Duodenal mucosa (tissue), 2 donors: ENCODE data around the gene PALM3.
"Not testable (repeated sequence)": the region's sequence is repeated elsewhere in the genome, so short reads cannot be mapped to it uniquely, and the experiment has no call there.

ENCODE experiments used
- H3K27ac ChIP-seq: one replicate; pipeline ENCODE4 v1.7.0; 2013; ENCODE audit warnings: low read depth, low read length
- H3K27me3 ChIP-seq, 2 donors: one replicate each; pipeline ENCODE4 v1.7.0; 2013; ENCODE audit warnings: low read length in 2 of 2, control low read depth in 1 of 2; ENCODE audit not compliant: insufficient read depth in 2 of 2, control insufficient read depth in 1 of 2
- H3K36me3 ChIP-seq, 2 donors: one replicate each; pipeline ENCODE4 v1.7.0; 2013; ENCODE audit warnings: low read length in 2 of 2, control low read depth in 1 of 2; ENCODE audit not compliant: insufficient read depth in 2 of 2, control insufficient read depth in 1 of 2
- H3K4me1 ChIP-seq, 2 donors: one replicate each; pipeline ENCODE4 v1.7.0; 2013; ENCODE audit warnings: low read length in 2 of 2, control low read depth in 1 of 2; ENCODE audit not compliant: insufficient read depth in 2 of 2, control insufficient read depth in 1 of 2
- H3K4me3 ChIP-seq, 2 donors: one replicate each; pipeline ENCODE4 v1.7.0; 2013; ENCODE audit warnings: low read length in 2 of 2, low read depth in 1 of 2
- H3K9ac ChIP-seq, 2 donors: one replicate each; pipeline ENCODE4 v1.7.0; 2013; ENCODE audit warnings: low read length in 2 of 2, low read depth in 1 of 2
- H3K9me3 ChIP-seq, 2 donors: one replicate each; pipeline ENCODE4 v1.7.0; 2013; ENCODE audit warnings: low read length in 2 of 2, control low read depth in 1 of 2; ENCODE audit not compliant: control insufficient read depth in 1 of 2

The PALM3 gene

GRCh38 chr19:14051980-14052379 is 9.9 kb downstream of the PALM3 start:
- no peak overlapping the region for H3K9ac ChIP-seq
- H3K9me3 ChIP-seq = no peaks in the 10 kb centered on the region
- H3K27me3 ChIP-seq = no peaks in the 10 kb centered on the region
- H3K4me1 ChIP-seq = no peaks in the 10 kb centered on the region
- H3K4me3 ChIP-seq = no peak overlapping the region
- peaks cover 0 to 8% of the 10 kb centered on the region in 2 donors for H3K36me3 ChIP-seq
- H3K27ac ChIP-seq = no peak overlapping the region

GRCh38 chr19:14050961-14051360 is 10.9 kb downstream of the PALM3 start:
- H3K4me1 ChIP-seq, H3K4me3 ChIP-seq, H3K9me3 ChIP-seq, H3K27me3 ChIP-seq, H3K9ac ChIP-seq, H3K27ac ChIP-seq: not testable (repeated sequence)
- H3K36me3 ChIP-seq = peaks cover 0 to 10% of the 10 kb centered on the region in 2 donors

- peaks cover 0 to 11% of the 10 kb centered on the region in 2 donors for H3K36me3 ChIP-seq
- no peaks in the 10 kb centered on the region for H3K27me3 ChIP-seq
- no peaks in the 10 kb centered on the region for H3K4me1 ChIP-seq
- H3K9ac ChIP-seq = no peak overlapping the region
- H3K27ac ChIP-seq = no peak overlapping the region
- no peaks in the 10 kb centered on the region for H3K9me3 ChIP-seq
- H3K4me3 ChIP-seq = no peak overlapping the region
Observed at GRCh38 chr19:14050512-14050911, 11.4 kb downstream of the PALM3 start.

DNA sequence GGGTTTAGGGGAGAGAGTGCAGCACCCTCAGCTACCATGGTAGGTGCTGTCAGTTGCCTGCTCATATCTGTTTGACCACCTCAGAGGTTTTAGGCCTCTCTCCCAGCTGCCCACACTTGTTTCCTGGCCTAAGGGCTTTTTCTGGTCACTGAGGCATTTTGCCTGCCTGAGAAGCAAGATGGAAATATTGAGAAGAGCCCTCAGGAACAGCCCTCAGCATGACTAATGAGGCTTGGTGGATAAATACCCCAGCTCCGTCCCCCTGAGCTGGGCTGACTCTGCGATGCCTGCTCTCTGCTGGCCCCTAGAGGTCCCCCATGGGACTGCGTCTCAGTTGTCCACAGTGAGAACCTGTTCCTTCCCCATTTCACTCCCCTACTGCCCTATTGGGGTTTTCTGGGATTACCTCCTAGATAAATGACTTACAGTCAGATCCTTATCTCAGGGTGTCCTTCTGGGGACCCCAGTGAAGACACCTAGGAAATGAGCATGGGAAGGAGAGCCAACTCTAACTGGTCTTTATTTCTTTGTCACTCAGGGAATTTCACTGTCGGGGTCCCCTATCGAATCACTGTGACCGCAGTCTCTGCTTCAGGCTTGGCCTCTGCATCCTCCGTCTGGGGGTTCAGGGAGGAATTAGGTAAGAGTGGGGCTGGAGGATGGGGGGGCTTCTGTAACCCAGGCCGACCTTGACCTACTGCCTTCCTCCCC is 13.3 kb downstream of the PALM3 start:
- no peaks in the 10 kb centered on the region for H3K4me1 ChIP-seq
- no peak overlapping the region for H3K27ac ChIP-seq
- H3K27me3 ChIP-seq = no peaks in the 10 kb centered on the region
- H3K4me3 ChIP-seq = no peak overlapping the region
- no peak overlapping the region for H3K9ac ChIP-seq
- no peaks in the 10 kb centered on the region for H3K9me3 ChIP-seq
- H3K36me3 ChIP-seq = peaks cover 0 to 11% of the 10 kb centered on the region in 2 donors

DNA sequence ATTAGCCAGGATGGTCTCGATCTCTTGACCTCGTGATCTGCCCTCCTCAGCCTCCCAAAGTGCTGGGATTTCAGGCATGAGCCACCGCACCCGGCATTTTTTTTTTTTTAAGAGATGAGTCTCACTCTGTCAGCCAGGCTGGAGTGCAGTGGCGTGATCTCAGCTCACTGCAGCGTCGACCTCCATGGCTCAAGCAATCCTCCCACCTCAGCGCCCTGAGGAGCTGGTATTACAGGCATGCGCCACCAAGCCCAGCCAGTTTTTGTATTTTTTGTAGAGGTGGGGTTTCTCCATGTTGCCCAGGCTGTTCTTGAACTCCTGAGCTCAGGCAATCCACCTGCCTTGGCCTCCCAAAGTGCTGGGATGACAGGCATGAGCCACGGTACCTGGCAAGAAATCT is 14.0 kb downstream of the PALM3 start:
- H3K9me3 ChIP-seq, H3K4me1 ChIP-seq, H3K9ac ChIP-seq, H3K4me3 ChIP-seq, H3K27me3 ChIP-seq, H3K27ac ChIP-seq: not testable (repeated sequence)
- H3K36me3 ChIP-seq = peaks cover 0 to 11% of the 10 kb centered on the region in 2 donors

- not testable (repeated sequence) for H3K27ac ChIP-seq, H3K9me3 ChIP-seq, H3K4me3 ChIP-seq, H3K4me1 ChIP-seq, H3K36me3 ChIP-seq, H3K9ac ChIP-seq, H3K27me3 ChIP-seq
Observed at GRCh38 chr19:14042659-14043608, 18.9 kb downstream of the PALM3 start.

DNA sequence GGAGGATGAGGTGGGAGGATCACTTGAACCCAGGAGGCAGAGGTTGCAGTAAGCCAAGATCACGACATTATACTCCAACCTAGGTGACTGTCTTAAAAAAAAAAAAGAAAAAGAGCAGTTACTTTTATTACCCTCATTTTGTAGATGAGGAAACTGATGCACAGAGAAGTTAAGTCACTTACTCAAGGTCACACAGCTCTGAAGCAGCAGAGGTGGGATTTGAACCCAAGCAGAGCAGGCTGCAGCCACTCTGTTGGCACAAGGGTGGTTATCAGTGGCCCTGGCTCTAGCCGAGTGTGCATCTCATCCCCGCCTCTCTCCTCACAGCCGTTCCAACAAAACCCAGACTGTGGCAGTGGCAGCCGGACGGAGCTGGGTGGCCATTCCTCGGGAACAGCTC is 22.7 kb downstream of the PALM3 start:
- H3K4me1 ChIP-seq = peaks cover 0 to 9% of the 10 kb centered on the region in 2 donors
- no peaks in the 10 kb centered on the region for H3K27me3 ChIP-seq
- no peak overlapping the region for H3K27ac ChIP-seq
- no peak overlapping the region for H3K9ac ChIP-seq
- H3K4me3 ChIP-seq = no peak overlapping the region
- H3K9me3 ChIP-seq = no peaks in the 10 kb centered on the region
- no peaks in the 10 kb centered on the region for H3K36me3 ChIP-seq

- no peak overlapping the region for H3K4me3 ChIP-seq
- H3K9me3 ChIP-seq = no peaks in the 10 kb centered on the region
- H3K27me3 ChIP-seq = no peaks in the 10 kb centered on the region
- no peak overlapping the region for H3K27ac ChIP-seq
- H3K4me1 ChIP-seq = no peaks in the 10 kb centered on the region
- H3K36me3 ChIP-seq = no peaks in the 10 kb centered on the region
- H3K9ac ChIP-seq = no peak overlapping the region
Observed at GRCh38 chr19:14035706-14036105, 26.2 kb downstream of the PALM3 start.

GRCh38 chr19:14035159-14035558 is 26.7 kb downstream of the PALM3 start:
- not testable (repeated sequence) for H3K36me3 ChIP-seq, H3K27ac ChIP-seq, H3K9ac ChIP-seq, H3K4me1 ChIP-seq, H3K9me3 ChIP-seq, H3K4me3 ChIP-seq, H3K27me3 ChIP-seq

DNA sequence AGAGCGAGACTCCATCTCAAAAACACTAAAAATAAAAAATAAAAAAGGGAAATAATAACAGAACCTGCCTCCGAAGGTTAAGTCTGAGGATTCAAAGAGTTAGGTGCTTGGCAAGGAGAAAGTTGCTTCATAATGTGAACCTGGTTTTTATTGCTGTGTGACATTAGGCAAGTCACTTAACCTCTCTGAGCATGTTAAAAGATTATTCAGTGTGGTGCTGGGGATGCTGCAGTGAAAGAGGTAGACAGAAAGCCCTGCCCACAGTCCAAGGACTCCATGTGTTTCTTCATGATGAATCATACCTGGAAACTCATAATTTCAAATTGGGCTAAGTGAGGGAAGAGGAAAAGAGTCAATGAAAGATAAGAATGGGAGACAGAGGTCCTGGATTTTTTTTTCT is 27.9 kb downstream of the PALM3 start:
- H3K27me3 ChIP-seq = no peaks in the 10 kb centered on the region
- H3K9ac ChIP-seq = no peak overlapping the region
- no peaks in the 10 kb centered on the region for H3K36me3 ChIP-seq
- H3K9me3 ChIP-seq = no peaks in the 10 kb centered on the region
- H3K4me1 ChIP-seq = no peaks in the 10 kb centered on the region
- no peak overlapping the region for H3K4me3 ChIP-seq
- no peak overlapping the region for H3K27ac ChIP-seq
